HG03342 (cell line): ENCODE measurements around the gene KHDC3L.

Experiments
- ATAC-seq: cut with Tn5 transposase; IDR thresholded peaks from one replicate; pipeline ENCODE4 v1.9.1; 2021; ENCODE audit warnings: mild to moderate bottlenecking, moderate library complexity; ENCODE audit not compliant: unreplicated experiment

Gene KHDC3L, protein sequence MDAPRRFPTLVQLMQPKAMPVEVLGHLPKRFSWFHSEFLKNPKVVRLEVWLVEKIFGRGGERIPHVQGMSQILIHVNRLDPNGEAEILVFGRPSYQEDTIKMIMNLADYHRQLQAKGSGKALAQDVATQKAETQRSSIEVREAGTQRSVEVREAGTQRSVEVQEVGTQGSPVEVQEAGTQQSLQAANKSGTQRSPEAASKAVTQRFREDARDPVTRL

DNA sequence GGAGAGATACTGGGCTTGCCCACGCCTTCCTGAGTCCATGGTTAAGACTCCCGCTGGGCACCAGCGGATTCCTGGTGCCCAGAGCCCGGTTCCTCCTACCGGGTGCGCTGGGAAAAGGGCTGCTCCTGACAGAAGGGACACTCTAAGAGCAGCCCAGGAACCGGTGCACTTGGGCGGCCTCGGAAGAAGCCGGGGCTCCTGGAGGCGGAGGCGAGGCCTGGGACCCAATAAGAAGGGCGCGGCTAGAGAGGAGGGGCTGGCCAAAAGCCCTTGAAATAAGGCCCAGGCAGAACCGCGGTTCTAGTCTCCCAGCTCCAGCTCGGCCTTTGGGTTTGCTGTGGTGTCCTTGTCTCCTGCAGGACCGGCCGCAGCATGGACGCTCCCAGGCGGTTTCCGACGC, at the start of gene KHDC3L:
KHDC3L (plus strand) TSS at position 301 of the 400 bp plus-strand sequence; CDS start at position 373, 72 bp downstream.
- ATAC-seq, result no peak

DNA sequence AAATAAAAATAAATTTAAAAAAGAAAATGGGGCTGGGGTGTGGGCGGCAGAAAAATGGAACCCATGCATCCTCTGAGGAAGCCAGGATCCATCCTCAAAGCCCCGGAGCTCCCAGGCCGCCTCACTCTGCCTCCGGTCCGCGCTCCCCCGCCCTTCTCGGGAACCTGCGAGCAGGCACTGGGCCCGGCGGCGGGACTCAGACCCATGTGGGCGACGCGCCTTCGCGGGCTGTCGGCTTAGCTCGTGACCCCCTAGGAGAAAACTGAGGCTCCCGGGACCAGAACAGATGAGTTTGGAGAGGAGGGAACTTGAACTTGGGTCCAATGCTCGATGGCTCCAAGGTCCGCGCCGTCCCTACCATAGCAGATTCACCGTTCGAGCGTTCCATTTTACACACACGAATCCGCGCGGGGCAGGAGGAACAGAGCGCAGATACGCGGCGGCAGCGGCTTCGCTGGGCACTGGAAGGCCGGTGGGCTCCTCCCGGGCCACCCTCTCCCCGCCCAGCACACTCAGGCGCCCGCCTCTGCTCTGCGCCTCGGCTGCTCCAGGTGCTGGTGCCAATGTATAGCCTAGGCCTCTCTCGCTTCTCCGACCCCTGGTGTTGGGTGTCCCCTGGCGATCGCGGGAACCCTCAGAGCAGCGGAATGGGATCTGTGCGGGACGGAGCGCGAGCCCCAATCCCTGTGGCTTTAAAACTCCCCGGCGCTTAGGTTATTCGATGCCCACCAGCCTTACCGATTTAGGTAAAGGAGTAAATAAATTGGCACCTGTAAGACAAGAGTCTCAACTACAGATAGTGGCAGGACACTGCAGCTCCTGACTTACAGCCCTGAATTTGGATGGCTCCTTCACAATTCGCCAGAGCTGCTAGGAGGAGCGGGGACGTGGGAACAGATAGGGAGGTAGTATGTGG, 47.6 kb upstream of the KHDC3L start:
- no peak for ATAC-seq

DNA sequence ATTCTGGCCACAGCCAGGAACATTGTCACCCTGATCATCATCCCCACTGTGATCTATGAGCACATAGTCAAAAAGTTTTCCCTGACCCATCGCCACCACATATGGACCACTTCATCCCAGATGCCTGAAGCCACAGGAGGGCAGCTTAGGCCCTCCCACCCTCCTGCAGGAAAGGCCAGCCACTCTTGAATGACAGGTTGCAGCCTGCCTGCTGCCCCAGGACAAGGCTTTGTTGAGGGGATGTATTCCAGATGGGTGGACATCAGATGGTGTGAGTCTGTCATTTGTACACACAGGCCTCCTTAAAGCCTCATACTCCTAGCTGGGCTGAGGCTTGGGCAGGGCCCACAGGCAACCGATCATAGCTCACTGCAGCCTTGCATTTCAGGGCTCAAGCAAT, 39.1 kb upstream of the KHDC3L start:
- ATAC-seq, result no peak

DNA sequence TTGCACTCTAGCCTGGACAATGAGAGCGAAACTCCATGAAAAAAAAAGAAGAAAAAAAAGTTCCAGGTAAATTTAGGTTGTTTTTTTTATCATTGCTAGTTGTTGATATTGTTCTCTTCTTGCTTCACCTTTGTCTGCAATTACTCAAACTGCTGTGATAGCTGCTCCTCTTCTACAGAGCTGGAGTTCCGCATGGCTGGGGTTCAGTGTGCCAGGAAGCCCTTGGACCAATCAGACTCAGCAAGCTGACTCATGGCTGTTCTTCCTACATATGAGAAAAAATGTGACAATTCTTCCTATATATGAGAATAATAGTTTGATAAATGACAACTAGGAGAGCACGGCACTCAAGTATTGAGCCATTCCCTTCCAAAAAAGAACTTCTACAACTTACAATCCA, 36.8 kb upstream of the KHDC3L start:
- no peak for ATAC-seq

DNA sequence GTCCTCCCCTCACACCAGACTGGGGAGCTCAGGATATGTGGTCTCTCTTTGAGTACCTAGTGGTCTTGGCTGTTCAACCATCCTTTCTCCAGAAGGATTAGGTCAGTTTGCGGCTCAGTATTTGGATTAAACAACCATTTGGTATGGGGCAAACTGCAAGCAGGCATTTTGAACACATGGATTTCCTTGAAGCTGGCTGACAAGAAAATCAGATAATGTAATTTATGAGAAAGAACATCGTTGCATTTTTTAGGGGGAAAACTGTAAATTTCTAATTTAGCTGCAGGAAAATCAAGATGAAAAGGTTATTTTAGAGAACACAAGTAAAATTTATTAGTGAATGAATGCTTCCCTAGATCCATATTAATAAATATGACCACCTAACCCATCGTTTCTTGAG, 33.7 kb upstream of the KHDC3L start:
- ATAC-seq, result no peak

DNA sequence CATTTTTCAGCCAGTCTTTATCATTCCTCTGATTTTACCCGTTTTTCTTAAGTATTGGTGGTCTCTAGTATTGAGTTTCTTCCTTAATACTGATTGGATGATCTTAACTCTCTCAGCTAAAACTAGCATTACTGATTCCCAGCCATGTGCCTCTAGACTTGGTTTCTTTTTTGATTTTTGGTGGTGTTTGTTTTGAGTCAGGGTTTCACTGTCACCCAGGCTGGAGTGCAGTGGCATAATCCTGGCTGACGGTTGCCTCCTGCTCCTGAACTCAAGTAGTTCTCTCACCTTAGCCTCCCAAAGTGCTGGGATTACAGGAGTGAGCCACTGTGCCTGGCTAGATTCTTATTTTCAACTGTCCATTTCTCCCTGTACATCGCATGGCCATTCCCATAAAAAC, 33.3 kb upstream of the KHDC3L start:
- no peak for ATAC-seq

DNA sequence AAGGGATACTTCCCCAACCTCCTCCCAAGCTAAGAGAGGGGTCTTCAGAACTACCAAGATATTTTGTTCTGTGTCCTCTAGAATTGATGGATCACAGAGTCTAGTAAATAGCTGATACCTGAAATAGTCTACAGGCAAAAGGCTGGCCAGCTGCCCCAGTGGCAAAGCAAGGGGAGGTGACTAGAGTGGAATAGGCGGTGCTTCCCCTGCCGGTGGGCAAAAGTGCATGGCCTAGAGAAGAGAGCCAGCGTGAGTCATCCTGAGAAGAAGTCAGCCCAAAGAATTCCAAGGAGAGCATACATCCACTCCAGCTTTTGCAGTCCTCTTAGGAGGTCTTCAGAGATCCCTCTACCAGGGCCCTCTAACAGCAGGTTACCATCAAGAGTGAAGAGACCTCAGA, 23.1 kb upstream of the KHDC3L start:
- ATAC-seq, result no peak

DNA sequence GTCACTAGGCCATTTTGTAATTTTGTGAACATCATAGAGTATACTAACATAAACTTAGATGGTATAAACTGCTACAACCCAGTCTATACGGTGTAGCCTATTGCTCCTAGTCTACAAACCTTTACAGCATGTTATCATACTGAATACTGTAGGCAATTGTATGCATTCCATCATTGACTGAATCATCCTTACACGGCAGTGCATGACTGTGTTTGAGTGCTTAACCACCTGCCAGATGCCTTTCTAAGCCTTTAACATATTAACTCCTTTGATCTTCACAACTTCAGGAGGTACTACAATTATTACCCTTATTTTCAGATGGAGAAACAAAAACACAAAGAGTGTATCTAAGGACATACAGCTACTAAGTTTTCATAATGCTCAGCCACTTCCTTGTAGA, 22.4 kb upstream of the KHDC3L start:
- no peak for ATAC-seq

DNA sequence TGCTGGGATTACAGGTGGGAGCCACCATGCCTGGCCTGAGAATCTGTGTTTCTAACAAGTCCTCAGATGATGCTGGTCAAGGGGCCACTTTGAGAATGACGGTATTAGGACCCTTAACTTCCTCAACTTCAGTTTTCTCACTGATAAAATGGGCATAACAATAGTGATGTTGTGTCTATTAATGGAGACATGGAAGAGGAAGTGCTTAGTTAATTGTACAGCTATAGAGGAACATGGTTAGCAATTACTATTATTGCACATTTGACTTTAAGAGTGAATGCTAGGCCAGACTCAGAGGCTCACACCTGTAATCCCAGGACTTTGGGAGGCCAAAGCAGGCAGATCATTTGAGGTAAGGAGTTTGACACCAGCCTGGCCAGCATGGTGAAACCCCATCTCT, 21.1 kb upstream of the KHDC3L start:
- ATAC-seq, result no peak

DNA sequence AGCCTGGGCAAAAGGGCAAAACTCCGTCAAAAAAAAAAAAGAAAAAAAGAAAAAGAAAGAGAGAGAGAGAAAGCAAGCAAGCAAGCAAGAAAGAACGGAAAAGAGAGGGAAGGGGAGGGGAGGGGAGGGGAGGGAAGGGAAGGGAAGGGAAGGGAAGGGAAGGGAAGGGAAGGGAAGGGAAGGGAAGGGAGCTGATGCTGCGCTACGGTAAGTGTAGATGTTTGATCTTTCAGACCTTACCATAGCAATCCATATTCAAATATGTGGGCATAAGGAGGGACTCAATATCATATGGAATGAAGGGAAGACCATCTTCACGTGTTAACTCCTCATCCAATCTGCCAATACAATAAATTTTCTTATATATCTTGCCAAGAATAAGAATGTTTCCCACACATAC, 20.3 kb upstream of the KHDC3L start:
- ATAC-seq, result no peak

DNA sequence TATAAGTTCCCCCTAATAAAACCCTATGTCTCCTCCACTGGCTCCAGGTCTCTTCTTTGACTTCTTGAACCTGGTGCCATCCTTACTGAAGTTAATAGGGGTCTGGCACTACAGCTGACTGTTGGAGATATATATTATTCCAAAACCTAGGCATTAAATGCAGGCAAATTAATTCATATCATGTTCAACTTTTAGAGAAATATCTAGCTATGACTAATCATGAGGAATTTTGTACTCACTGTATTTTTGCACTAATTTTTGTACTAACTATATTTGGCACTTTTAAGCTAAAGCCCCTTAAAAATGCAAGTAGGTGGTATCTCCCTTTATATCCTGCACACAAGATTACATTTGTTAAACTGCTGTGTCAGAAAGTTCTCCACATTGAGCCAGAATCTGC, 19.3 kb upstream of the KHDC3L start:
- ATAC-seq, result no peak

DNA sequence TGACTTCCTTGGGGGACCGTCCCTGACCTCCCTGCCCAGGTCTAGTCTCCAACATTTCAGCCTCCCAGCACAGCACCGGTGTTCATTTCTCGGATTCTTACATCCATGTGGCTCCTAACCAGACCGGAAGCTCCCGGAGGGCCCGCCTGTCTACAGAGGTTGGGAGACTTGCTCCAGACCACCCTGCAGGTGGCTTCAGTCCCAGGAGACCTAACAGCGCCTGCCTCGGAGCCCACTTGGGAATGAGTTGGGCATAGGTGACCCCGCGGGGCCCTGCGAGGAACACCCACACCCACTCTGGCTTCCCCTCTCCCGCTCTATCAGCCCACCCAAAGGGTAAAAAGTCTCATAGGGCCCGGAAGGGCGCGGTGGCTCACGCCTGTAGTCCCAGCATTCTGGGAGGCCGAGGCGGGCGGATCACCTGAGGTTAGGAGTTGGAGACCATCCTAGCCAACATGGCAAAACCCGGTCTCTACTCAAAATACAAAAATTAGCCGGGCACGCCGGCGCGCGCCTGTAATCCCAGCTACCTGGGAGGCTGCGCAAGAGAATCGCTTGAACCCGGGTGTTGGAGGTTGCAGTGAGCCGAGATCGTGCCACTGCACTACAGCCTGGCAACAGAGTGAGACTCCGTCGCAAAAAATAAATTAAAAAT, 13.8 kb upstream of the KHDC3L start:
- ATAC-seq, result no peak

DNA sequence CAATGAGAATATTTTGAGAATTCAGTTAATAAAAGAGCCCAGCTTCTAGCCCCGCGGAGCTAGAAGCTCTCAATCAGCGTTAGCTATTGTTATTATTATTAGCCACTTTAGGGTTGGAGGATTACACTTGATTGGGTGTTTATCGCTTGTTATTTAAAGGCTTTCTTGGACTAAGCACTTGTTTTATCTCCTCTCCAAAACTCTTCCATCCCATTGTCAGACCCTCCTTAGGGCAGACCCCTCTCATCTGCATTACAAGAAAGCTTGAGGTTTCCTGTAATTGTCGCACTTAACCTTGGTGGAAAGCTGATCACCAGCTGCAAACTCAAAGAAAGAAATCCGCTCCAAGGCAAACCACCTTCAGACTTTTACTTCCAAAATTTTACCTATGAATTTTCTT, 13.1 kb upstream of the KHDC3L start:
- ATAC-seq, result no peak

DNA sequence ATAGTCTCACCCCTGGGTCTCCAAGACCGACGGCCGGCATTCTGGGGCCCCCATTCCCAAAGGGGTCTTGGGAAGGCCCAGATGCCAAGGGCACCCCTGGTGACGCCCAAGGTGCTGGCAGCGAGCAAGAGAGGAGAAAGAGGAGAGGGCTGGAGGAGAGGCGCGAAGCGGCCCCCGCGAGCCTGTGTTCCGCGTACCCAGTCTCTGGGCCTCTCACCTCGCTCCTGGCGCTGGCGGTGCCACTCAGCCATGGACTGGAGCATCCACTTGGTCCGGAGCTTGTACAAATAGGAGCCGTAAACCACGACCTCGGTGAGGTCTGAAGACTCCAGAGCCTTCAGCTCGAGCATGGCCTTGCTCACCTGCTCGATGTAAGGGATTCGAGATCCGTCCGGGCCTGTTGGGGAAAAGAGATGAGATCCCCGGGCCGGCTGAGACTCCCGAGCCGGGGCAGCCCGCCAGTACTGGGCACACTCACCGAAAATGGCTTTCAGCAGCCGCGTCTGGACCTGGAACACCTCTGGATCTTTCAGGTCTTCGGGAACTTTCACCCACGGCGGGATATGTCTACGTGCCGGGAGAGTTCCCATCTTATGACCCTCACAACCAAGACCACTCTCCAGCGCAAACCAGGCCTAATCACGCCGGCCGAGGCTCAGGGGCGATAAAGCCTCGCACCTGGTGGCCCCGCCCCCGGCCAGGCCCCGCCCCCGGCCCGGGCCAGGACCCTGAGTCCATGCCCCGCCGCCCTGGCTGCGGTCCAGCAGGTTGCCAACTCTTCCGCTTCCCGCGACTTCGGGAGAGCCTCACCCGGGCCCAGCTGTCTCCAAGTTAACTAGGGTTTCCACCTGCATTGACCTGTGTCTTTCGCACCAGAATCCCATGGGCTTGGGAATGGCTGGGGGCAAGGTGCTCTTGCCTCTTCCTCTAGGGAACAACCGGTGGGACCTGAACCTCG, 8.5 kb upstream of the KHDC3L start, which contains the start of gene DPPA5:
DPPA5 (minus strand) TSS at position 641 of the 958 bp plus-strand sequence; CDS start at position 590, 51 bp downstream.
- no peak for ATAC-seq

DNA sequence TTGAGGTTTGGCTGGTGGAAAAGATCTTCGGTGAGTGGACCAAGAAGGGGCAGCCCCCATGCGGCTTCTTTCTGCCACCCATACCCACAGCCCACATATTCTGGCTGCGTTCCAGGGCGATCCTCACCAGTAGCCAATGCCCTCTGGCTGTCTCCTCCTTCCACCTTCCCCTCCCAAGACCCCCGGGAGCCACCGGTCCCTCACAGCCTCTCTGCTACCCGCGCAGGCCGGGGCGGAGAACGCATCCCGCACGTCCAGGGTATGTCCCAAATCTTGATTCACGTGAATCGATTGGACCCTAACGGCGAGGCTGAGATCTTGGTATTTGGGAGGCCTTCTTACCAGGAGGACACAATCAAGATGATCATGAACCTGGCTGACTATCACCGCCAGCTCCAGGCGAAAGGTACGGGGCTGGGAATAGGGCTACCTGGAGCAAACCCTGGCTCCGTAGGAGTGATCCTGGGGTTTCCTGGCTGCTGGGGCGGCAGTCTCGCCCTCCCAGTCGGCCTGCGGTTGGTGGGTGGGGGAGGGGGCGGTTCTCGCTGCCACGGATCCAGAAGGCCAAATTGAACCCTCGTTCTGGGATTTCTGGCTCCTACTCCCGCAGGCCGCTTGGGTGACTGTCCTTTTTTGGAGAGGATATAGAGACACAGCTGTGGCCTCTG, 545 bp downstream of the KHDC3L start:
- no peak for ATAC-seq

DNA sequence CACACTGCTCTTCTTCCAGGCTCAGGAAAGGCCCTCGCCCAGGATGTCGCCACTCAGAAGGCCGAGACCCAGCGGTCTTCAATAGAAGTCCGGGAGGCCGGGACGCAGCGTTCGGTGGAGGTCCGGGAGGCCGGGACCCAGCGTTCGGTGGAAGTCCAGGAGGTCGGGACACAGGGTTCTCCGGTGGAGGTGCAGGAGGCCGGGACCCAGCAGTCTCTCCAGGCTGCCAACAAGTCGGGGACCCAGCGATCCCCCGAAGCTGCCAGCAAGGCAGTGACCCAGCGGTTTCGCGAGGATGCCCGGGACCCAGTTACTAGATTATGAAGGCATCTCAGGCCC, 1.0 kb downstream of the KHDC3L start:
- no peak for ATAC-seq

DNA sequence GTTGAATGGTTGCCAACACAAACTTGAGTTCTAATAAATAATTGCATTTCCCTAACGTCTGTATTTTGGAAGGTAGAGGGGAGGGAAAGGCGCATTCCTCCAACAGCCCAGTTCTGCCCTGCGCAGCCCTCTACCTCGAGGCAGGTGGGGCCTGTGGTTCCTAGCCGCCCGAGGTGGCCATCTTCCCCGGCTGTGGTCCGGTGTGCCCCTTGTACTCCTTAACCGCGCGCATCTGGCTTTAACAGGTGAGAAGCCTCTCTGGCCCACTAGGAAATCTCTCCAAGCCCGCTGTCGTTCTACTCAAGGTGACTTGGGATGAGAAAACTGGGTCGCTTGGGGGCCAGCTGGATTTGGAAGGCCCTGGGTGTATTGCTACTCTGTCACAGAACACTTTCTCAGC, 1.7 kb downstream of the KHDC3L start:
- no peak for ATAC-seq

DNA sequence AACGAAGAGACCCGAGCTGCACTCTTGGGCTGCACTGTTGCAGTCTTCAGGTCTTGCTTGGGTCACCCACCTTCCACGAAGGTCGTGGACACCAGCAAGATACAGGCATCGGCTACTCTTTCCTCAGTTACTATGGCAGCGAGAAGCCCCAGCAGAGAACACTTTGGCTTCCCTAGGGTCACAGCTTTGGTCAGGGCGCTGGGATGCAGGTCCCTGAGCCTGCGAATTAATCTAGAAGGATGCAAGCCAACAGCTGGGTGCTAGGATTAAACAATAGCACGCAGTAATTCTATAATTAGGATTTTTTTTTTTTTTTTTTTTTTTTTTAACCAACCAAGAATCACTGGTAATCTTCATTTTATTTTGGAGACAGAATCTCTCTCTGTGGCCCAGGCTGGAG, 2.1 kb downstream of the KHDC3L start:
- no peak for ATAC-seq

DNA sequence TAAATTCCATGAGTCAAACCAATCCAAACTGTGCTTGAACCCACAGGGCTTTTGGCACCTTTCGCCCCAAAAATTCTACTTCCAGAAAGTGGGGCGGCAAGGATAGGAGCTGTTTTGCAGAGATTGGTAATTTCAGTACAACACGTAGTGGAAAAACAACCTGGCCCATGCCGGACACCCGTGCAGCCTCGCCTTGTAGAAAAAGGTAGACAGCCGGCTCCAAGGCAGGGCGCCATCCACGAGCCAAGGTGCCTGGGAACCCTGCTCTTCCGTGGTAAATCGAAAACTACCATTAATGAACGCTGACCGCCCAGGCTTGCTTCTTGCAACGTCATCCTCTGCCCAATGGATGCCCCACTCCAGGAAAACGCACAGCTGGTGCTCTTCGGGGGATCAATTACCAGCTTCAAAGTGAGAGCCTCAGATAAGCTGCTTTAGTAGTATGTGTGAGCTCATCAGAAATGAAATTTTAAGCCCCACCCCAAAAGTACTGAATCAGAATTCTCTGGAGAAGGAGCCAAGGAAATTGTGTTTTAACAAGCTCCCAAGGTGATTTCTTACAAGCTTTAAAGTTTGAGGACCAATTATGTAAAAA, 5.4 kb downstream of the KHDC3L start:
- ATAC-seq, result no peak

DNA sequence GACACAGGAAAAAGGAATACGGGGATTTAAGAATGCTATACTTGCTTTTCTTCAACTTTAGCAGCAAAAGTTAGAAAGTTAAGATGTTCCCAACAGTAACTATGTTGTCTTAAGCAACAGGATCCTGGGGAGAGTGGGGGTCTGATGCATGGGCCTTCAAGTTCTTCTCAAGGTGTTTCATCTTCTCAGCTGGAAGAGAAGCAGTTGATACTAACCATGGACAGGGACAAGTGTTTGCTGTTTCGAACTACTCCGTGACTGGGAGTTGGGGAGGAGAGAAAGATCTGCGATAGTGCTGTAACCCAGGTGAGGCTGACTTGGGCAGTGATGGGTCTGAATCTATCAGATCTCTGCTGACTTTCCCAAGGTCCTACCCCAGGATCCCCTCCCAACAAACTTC, 6.2 kb downstream of the KHDC3L start:
- ATAC-seq, result no peak
